CD8-positive, alpha-beta memory T cell (primary cell): ENCODE results near the gene AP5S1. TPM values are rescaled to one million over a fixed set of nuclear protein-coding genes. Genes with fewer than 3 reads are reported as not detected.

ENCODE experiments used
- CTCF ChIA-PET: fragments of 350-600 bp; sonication (Branson Sonifier 250); formaldehyde crosslinking; loops from one replicate; lab custom pipeline; 2021; ENCODE audit warnings: antibody characterized with exemption; lab: Charles Lee
- POLR2A ChIA-PET: fragments of 350-600 bp; sonication (Branson Sonifier 250); formaldehyde crosslinking; loops from one replicate; lab custom pipeline; 2021; ENCODE audit warnings: antibody characterized with exemption; lab: Charles Lee
- DNase-seq, 5 donors: peaks; one replicate each; pipeline versions ENCODE4 v3.0.0 to v3.0.0-alpha.2; 2020 to 2022; ENCODE audit warnings: mixed read lengths in 1 of 5
- H3K27ac ChIP-seq: one replicate; pipeline ENCODE4 v1.7.0; 2013; ENCODE audit warnings: low read depth, mild to moderate bottlenecking, low read length, moderate library complexity
- H3K27me3 ChIP-seq: 2 replicates; pipeline ENCODE4 v1.7.0; 2013; ENCODE audit warnings: low read length, mild to moderate bottlenecking; ENCODE audit not compliant: insufficient read depth, poor library complexity, severe bottlenecking
- H3K36me3 ChIP-seq: 2 replicates; pipeline ENCODE4 v1.7.0; 2013; ENCODE audit warnings: mild to moderate bottlenecking, low read length, moderate library complexity; ENCODE audit not compliant: insufficient read depth
- H3K4me1 ChIP-seq: 2 replicates; pipeline ENCODE4 v1.7.0; 2013; ENCODE audit warnings: mild to moderate bottlenecking, low read length, moderate library complexity; ENCODE audit not compliant: insufficient read depth
- H3K4me3 ChIP-seq: 2 replicates; pipeline ENCODE4 v1.7.0; 2013; ENCODE audit warnings: mild to moderate bottlenecking, low read length
- H3K9me3 ChIP-seq: 2 replicates; pipeline ENCODE4 v1.7.0; 2013; ENCODE audit warnings: mild to moderate bottlenecking, low read length
- H3K27ac Mint-ChIP-seq, 8 donors: one replicate each; pipeline ENCODE4 v1.8.0; 2020 to 2021; ENCODE audit warnings: mixed read lengths in 8 of 8, mild to moderate bottlenecking in 6 of 8, inconsistent platforms in 3 of 8, moderate library complexity in 3 of 8
- H3K27me3 Mint-ChIP-seq, 2 donors: one replicate each; pipeline ENCODE4 v1.8.0; 2020 to 2021; ENCODE audit warnings: mixed read lengths in 2 of 2, mild to moderate bottlenecking in 1 of 2, moderate library complexity in 1 of 2
- H3K36me3 Mint-ChIP-seq, 3 donors: one replicate each; pipeline ENCODE4 v1.8.0; 2020 to 2021; ENCODE audit warnings: mixed read lengths in 3 of 3, inconsistent platforms in 1 of 3, mild to moderate bottlenecking in 1 of 3
- H3K4me1 Mint-ChIP-seq, 3 donors: one replicate each; pipeline ENCODE4 v1.8.0; 2020 to 2021; ENCODE audit warnings: mixed read lengths in 3 of 3, inconsistent platforms in 1 of 3, mild to moderate bottlenecking in 1 of 3
- H3K4me3 Mint-ChIP-seq, 7 donors: one replicate each; pipeline ENCODE4 v1.8.0; 2020 to 2021; ENCODE audit warnings: mixed read lengths in 7 of 7, mild to moderate bottlenecking in 6 of 7, moderate library complexity in 4 of 7, inconsistent platforms in 2 of 7
- H3K9me3 Mint-ChIP-seq, 5 donors: one replicate each; pipeline ENCODE4 v1.8.0; 2020 to 2022; ENCODE audit warnings: mixed read lengths in 5 of 5, mild to moderate bottlenecking in 3 of 5, moderate library complexity in 2 of 5, inconsistent platforms in 1 of 5
- polyA plus RNA-seq: library from polyadenylated mRNA; unstranded; fragments of 300-500 nt; fragmentation: Illumina TruSeq; gene quantifications from one replicate; pipeline ENCODE4 v1.2.3, GENCODE V29; 2021
- total RNA-seq, 2 experiments: library from RNA; stranded (reverse); gene quantifications; one replicate each; pipeline ENCODE4 v1.2.3, GENCODE V29; 2021

AP5S1 gene, protein sequence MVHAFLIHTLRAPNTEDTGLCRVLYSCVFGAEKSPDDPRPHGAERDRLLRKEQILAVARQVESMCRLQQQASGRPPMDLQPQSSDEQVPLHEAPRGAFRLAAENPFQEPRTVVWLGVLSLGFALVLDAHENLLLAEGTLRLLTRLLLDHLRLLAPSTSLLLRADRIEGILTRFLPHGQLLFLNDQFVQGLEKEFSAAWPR
- total RNA-seq: 10 to 100 TPM; 14.0 to 15.7 TPM
- polyA plus RNA-seq: 18.4 TPM

GRCh38 chr20:3820048-3820900 is at the start of gene AP5S1:
TSS of gene AP5S1 (plus strand) at chr20:3820547. CDS start at chr20:3822118, 1,571 bp downstream.
- peak; percentile 89 to 94 (median 93) for DNase-seq
- Mint-ChIP-seq H3K4me3 (peak within 1 kb of the TSS; percentile 87 to 97 (median 94)), H3K27ac (peak within 1 kb of the TSS; percentile 96 to 100 (median 97)), H3K36me3 (peaks cover 0 to 36% (median 4%) of the 10 kb centered on the region in 3 donors), H3K4me1 (peaks cover 45 to 65% (median 57%) of the 10 kb centered on the region in 3 donors), H3K27me3 (no peaks in the 10 kb centered on the region), H3K9me3 (no peaks in the 10 kb centered on the region)
- Histone ChIP-seq H3K36me3 (peaks cover 7% of the 10 kb centered on the region), H3K4me3 (peak within 1 kb of the TSS; percentile 82), H3K4me1 (peaks cover 49% of the 10 kb centered on the region), H3K9me3 (no peaks in the 10 kb centered on the region), H3K27ac (peak within 1 kb of the TSS; percentile 94), H3K27me3 (no peaks in the 10 kb centered on the region)
- CTCF ChIA-PET: interaction anchor here (0.7 to 18.5 kb wide), 27 partner anchors 9 to 192 kb away, joined by 3 to 262 read pairs (median 5); partner anchors contain the start of genes ADISSP, CDC25B, CENPB and SPEF1
- POLR2A ChIA-PET: interaction anchor here (0.5 to 4.0 kb wide), 15 partner anchors 8 to 262 kb away, joined by 3 to 37 read pairs (median 8); partner anchors contain the start of genes ADISSP, CDC25B, CENPB and SPEF1

DNA sequence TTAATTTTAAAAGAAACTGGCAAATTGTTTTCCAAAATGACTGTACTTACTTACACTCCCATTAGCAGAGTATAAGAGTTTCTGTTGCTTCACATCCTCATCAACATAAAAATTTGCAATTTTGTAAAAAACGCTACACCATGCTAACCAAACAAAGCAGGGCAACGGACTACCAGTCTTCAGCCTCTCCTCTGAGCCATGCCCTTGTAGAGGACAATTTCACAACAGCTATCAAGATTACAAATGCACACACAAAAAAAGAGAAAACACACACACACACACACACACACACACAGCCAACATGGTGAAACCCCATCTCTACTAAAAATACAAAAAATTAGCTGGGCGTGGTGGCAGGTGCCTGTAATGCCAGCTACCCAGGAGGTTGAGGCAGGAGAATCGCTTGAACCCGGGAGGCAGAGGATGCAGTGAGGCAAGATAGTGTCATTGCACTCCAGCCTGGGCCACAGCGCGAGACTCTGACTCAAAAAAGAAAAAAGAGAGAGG is 48.7 kb upstream of the AP5S1 start:
- Histone ChIP-seq H3K9me3 (no peaks in the 10 kb centered on the region), H3K36me3 (no peaks in the 10 kb centered on the region), H3K27me3 (no peaks in the 10 kb centered on the region), H3K4me3 (no peak overlapping the region), H3K4me1 (peaks cover 14% of the 10 kb centered on the region), H3K27ac (no peak overlapping the region)
- Mint-ChIP-seq H3K27me3 (peaks cover 5 to 8% of the 10 kb centered on the region in 2 donors), H3K27ac (peak overlapping the region in 1 of 8 donors; percentile 51), H3K4me3 (no peak overlapping the region), H3K9me3 (no peaks in the 10 kb centered on the region), H3K36me3 (peaks cover 0 to 4% (median 3%) of the 10 kb centered on the region in 3 donors), H3K4me1 (peaks cover 7 to 19% (median 14%) of the 10 kb centered on the region in 3 donors)
- ChIA-PET CTCF (interaction anchor here (1.3 to 1.6 kb wide), 2 partner anchors 14 to 49 kb away, joined by 3 to 5 read pairs; partner anchors contain the start of genes AP5S1 and CENPB), POLR2A (no interaction called here)
- DNase-seq: no peak

DNA sequence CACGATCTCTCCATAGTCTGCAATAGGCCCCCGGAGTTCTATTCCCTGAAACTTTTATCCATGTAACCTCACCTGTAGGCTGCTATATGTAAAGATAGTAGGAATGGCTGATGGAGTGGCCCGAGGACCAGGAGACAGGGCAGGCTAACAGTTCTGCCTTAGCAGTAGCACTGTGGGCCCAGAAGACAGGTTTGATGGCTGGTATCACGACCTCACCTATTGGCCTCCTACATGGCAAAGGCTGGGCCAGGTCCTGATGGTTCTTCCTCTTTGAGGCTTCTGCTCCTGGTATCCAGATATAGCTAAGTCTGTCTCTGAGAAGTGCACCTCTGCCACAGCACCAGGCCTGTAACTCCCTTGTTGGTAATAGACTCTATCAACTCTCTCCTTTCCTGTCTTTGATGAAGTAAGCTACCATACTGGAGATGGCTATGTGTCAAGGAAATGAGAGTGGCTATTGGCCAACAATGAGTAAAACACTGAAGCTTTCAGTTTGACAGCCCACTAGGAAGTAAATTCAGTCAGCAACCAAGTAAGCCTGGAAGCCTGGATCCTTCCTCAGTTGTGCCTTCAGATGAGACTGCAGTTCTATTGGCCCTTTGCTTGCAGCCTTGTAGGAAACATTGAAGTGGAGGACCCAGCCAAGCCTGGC is 44.8 kb upstream of the AP5S1 start:
- CTCF ChIA-PET: no interaction called here
- H3K9me3 ChIP-seq: no peaks in the 10 kb centered on the region
- POLR2A ChIA-PET: no interaction called here
- Mint-ChIP-seq H3K9me3 (no peaks in the 10 kb centered on the region), H3K4me3 (peak overlapping the region in 3 of 7 donors; percentile 15 to 73 (median 66)), H3K36me3 (peaks cover 0 to 4% (median 0%) of the 10 kb centered on the region in 3 donors), H3K4me1 (peaks cover 11 to 27% (median 12%) of the 10 kb centered on the region in 3 donors), H3K27ac (no peak overlapping the region), H3K27me3 (peaks cover 5 to 8% of the 10 kb centered on the region in 2 donors)
- H3K4me3 ChIP-seq: no peak overlapping the region
- H3K27me3 ChIP-seq: no peaks in the 10 kb centered on the region
- no peak for DNase-seq
- no peaks in the 10 kb centered on the region for H3K36me3 ChIP-seq
- H3K27ac ChIP-seq: no peak overlapping the region
- peaks cover 10% of the 10 kb centered on the region for H3K4me1 ChIP-seq

GRCh38 chr20:3777381-3777715 is 43.0 kb upstream of the AP5S1 start:
- H3K27ac Mint-ChIP-seq: peak overlapping the region in 6 of 8 donors; percentile 21 to 86 (median 69)
- peaks cover 0 to 2% (median 0%) of the 10 kb centered on the region in 3 donors for H3K36me3 Mint-ChIP-seq
- no peaks in the 10 kb centered on the region for H3K9me3 Mint-ChIP-seq
- ChIA-PET CTCF (interaction anchor here (1.4 to 16.8 kb wide), 5 partner anchors 9 to 41 kb away, joined by 4 to 262 read pairs (median 14); partner anchors contain the start of genes ADISSP, AP5S1 and CENPB), POLR2A (interaction anchor here (0.6 to 1.7 kb wide), 5 partner anchors 9 to 430 kb away, joined by 3 to 11 read pairs (median 3); partner anchors contain the start of genes ADISSP, AP5S1 and CENPB)
- H3K4me1 Mint-ChIP-seq: peaks cover 25 to 41% (median 27%) of the 10 kb centered on the region in 3 donors
- H3K4me3 ChIP-seq: peak overlapping the region; percentile 63
- H3K4me1 ChIP-seq: peaks cover 16% of the 10 kb centered on the region
- no peaks in the 10 kb centered on the region for H3K27me3 ChIP-seq
- H3K9me3 ChIP-seq: no peaks in the 10 kb centered on the region
- DNase-seq: peak in 1 of 5 donors; percentile 35
- no peaks in the 10 kb centered on the region for H3K36me3 ChIP-seq
- H3K27me3 Mint-ChIP-seq: peaks cover 1 to 4% of the 10 kb centered on the region in 2 donors
- H3K27ac ChIP-seq: no peak overlapping the region
- H3K4me3 Mint-ChIP-seq: peak overlapping the region; percentile 73 to 87 (median 80)

GRCh38 chr20:3777716-3778629 is 42.4 kb upstream of the AP5S1 start:
- Histone ChIP-seq H3K27ac (no peak overlapping the region), H3K4me1 (peaks cover 16% of the 10 kb centered on the region), H3K9me3 (no peaks in the 10 kb centered on the region), H3K36me3 (no peaks in the 10 kb centered on the region), H3K4me3 (peak overlapping the region; percentile 63), H3K27me3 (no peaks in the 10 kb centered on the region)
- peak in 2 of 5 donors; percentile 50 to 57 for DNase-seq
- Mint-ChIP-seq H3K27ac (peak overlapping the region in 5 of 8 donors; percentile 21 to 86 (median 37)), H3K36me3 (no peaks in the 10 kb centered on the region), H3K9me3 (no peaks in the 10 kb centered on the region), H3K4me1 (peaks cover 25 to 41% (median 27%) of the 10 kb centered on the region in 3 donors), H3K27me3 (peaks cover 0 to 1% of the 10 kb centered on the region in 2 donors), H3K4me3 (peak overlapping the region; percentile 73 to 87 (median 80))
- ChIA-PET CTCF (interaction anchor here (0.7 to 16.8 kb wide), 10 partner anchors 9 to 78 kb away, joined by 3 to 262 read pairs (median 4); partner anchors contain the start of genes ADISSP, AP5S1 and CENPB), POLR2A (interaction anchor here (0.5 to 1.7 kb wide), 6 partner anchors 8 to 43 kb away, joined by 3 to 11 read pairs (median 4); partner anchors contain the start of genes ADISSP, AP5S1 and CENPB)

DNA sequence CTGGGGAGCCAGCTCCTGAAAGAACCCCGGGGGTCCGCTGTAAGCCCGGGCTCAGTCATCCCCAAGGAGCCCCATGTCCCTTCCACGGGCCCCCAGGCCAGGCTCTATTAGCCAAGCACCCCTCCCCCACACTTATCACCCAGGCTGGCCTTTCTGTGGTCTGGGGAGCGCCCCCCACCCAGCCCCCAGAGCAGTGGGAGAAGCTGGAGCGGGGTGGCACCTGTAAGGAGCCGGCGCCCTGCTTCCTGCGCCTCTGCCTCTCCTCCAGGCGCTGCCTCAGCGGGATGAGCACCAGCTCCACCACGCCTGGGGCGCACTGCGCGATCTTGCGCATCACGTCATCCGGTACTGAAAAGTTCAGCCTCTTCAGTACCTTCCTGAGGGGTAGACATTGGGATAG is 41.4 kb upstream of the AP5S1 start:
- Histone ChIP-seq H3K36me3 (no peaks in the 10 kb centered on the region), H3K27me3 (no peaks in the 10 kb centered on the region), H3K4me1 (peaks cover 16% of the 10 kb centered on the region), H3K27ac (no peak overlapping the region), H3K4me3 (no peak overlapping the region), H3K9me3 (no peaks in the 10 kb centered on the region)
- H3K9me3 Mint-ChIP-seq: no peaks in the 10 kb centered on the region
- no peak for DNase-seq
- H3K4me1 Mint-ChIP-seq: peaks cover 31 to 46% (median 31%) of the 10 kb centered on the region in 3 donors
- peaks cover 0 to 1% of the 10 kb centered on the region in 2 donors for H3K27me3 Mint-ChIP-seq
- ChIA-PET POLR2A (interaction anchor here (0.5 to 1.2 kb wide), 4 partner anchors 35 to 82 kb away, joined by 3 to 7 read pairs (median 3); partner anchors contain the start of gene AP5S1), CTCF (interaction anchor here (0.6 to 16.8 kb wide), 9 partner anchors 8 to 77 kb away, joined by 3 to 262 read pairs (median 4); partner anchors contain the start of genes ADISSP, AP5S1 and CENPB)
- no peak overlapping the region for H3K27ac Mint-ChIP-seq
- H3K4me3 Mint-ChIP-seq: peak overlapping the region in 6 of 7 donors; percentile 33 to 84 (median 74)
- no peaks in the 10 kb centered on the region for H3K36me3 Mint-ChIP-seq
